ENCODE measurements around the gene PDHX.
"Not testable (repeated sequence)": the region's sequence is repeated elsewhere in the genome, so short reads cannot be mapped to it uniquely, and the experiment has no call there.

The PDHX gene

GRCh38 chr11:34997952-34998528 is 81.6 kb downstream of the PDHX start:
- DNase-seq = no peak

- no peak for DNase-seq
Observed at GRCh38 chr11:34999453-34999852, 83.0 kb downstream of the PDHX start.

- DNase-seq = no peak
Observed at GRCh38 chr11:35003186-35003585, 86.8 kb downstream of the PDHX start.

- DNase-seq = no peak
Observed at GRCh38 chr11:35003658-35004057, 87.2 kb downstream of the PDHX start.

GRCh38 chr11:35005141-35005780 is 88.8 kb downstream of the PDHX start:
- no peak for DNase-seq

GRCh38 chr11:35006389-35007128 is 90.1 kb downstream of the PDHX start:
- no peak for DNase-seq

GRCh38 chr11:35007277-35007676 is 90.9 kb downstream of the PDHX start:
- DNase-seq = no peak

- no peak for DNase-seq
Observed at GRCh38 chr11:35009191-35009943, 92.9 kb downstream of the PDHX start.

GRCh38 chr11:35009944-35010342 is 93.5 kb downstream of the PDHX start:
- no peak for DNase-seq

GRCh38 chr11:35010654-35011053 is 94.2 kb downstream of the PDHX start:
- DNase-seq = no peak

GRCh38 chr11:35011389-35011788 is 95.0 kb downstream of the PDHX start:
- no peak for DNase-seq

GRCh38 chr11:35011944-35012343 is 95.5 kb downstream of the PDHX start:
- no peak for DNase-seq

GRCh38 chr11:35012467-35013191 is 96.2 kb downstream of the PDHX start:
- no peak for DNase-seq

- DNase-seq = no peak
Observed at GRCh38 chr11:35013514-35014233, 97.3 kb downstream of the PDHX start.

- DNase-seq = no peak
Observed at GRCh38 chr11:35014346-35014745, 97.9 kb downstream of the PDHX start.

GRCh38 chr11:35015621-35016387 is 99.4 kb downstream of the PDHX start:
- DNase-seq = no peak

GRCh38 chr11:35016916-35017315 is 100.5 kb downstream of the PDHX start:
- DNase-seq = no peak

- DNase-seq = no peak
Observed at GRCh38 chr11:35017528-35018342, 101.3 kb downstream of the PDHX start.

GRCh38 chr11:35021589-35021988 is 105.2 kb downstream of the PDHX start:
- no peak for DNase-seq

GRCh38 chr11:35023940-35024339 is 107.5 kb downstream of the PDHX start:
- DNase-seq = not testable (repeated sequence)

Measured in activated CD8-positive, alpha-beta memory T cell treated with anti-CD3 and anti-CD28 coated beads, Interleukin-2, amount 50 U/mL, for 48 hours (primary cell).